ENCODE measurements around the gene FAM229B.

GRCh38 chr6:112149719-112150263 lies 62.4 kb downstream of the FAM229B start:
- no peak for TF ChIP-seq ZNF532 (CRISPR knock-in tag; IDR thresholded peaks at IDR 0.05; ENCODE audit: borderline replicate concordance)
- TF ChIP-seq CTCF (IDR thresholded peaks at IDR 0.05), result no peak
- TF ChIP-seq PRDM15 (CRISPR knock-in tag; IDR thresholded peaks at IDR 0.05), result no peak
- TF ChIP-seq CREB1 (CRISPR knock-in tag; IDR thresholded peaks at IDR 0.05), result no peak
- TF ChIP-seq ZNF138 (CRISPR knock-in tag; conservative IDR thresholded peaks at IDR 0.05), result no peak
- TF ChIP-seq E2F4 (CRISPR knock-in tag; IDR thresholded peaks at IDR 0.05; ENCODE audit: borderline replicate concordance, low read depth), result no peak
- TF ChIP-seq SMAD3 (CRISPR knock-in tag; IDR thresholded peaks at IDR 0.05; ENCODE audit: borderline replicate concordance), result no peak
- TF ChIP-seq ZNF281 (CRISPR knock-in tag; IDR thresholded peaks at IDR 0.05), result no peak
- no peak for TF ChIP-seq JUN (CRISPR knock-in tag; IDR thresholded peaks at IDR 0.05)
- TF ChIP-seq E2F5 (CRISPR knock-in tag; IDR thresholded peaks at IDR 0.05), result no peak
- TF ChIP-seq KAT7 (CRISPR knock-in tag; IDR thresholded peaks at IDR 0.05; ENCODE audit: borderline replicate concordance), result no peak
- no peak for TF ChIP-seq ZNF232 (CRISPR knock-in tag; IDR thresholded peaks at IDR 0.05)
- no peak for TF ChIP-seq SMAD4 (CRISPR knock-in tag; IDR thresholded peaks at IDR 0.05)
- TF ChIP-seq MXD4 (CRISPR knock-in tag; IDR thresholded peaks at IDR 0.05; ENCODE audit: borderline replicate concordance), result no peak

Measured in WTC11 (cell line).